Nucleus accumbens (tissue), 56 donors: ENCODE results near the gene RNF212.

Experiments
- DNase-seq, 56 donors: peaks; one replicate each; lab custom pipeline; 2025; lab: John Stamatoyannopoulos, UW

Gene RNF212

DNA sequence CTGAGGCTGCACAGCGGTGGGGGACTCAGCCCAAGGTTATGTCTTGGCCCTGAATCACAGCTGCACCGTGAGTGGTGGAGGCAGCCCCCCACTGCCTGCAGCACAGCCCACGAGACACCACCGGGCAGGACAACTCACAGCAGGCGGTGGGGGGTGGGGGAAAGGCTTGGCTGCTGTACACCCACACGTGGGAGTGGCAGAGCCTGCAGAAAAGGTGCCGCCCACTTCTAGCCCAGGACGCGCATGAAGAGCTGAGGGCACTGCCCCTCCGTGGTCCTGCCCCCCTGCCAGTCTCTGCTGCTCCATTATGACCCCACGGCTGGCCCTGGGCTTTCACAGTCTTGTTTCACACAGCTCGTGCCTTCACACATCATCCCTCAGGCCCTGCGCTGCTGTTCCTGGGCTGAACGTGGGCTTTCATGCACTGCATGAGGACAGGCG is 61.1 kb downstream of the RNF212 start:
- no peak for DNase-seq

DNA sequence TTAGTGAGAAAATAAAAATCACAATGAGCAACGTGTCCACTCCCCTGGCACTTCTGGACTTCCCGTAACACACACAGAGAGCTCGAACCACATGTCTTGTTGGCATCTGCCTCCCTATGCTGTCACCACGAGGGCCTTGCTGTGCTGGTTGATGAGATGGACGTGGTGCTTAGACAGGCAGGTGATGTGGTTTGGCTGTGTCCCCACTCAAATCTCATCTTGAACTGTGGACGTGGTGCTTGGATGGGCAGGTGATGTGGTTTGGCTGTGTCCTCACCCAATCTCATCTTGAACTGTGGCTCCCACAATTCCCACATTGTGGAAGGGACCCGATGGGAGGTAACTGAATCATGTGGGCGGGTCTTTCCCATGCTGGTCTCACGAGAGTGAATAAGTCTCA is 61.9 kb downstream of the RNF212 start:
- DNase-seq, result no peak

DNA sequence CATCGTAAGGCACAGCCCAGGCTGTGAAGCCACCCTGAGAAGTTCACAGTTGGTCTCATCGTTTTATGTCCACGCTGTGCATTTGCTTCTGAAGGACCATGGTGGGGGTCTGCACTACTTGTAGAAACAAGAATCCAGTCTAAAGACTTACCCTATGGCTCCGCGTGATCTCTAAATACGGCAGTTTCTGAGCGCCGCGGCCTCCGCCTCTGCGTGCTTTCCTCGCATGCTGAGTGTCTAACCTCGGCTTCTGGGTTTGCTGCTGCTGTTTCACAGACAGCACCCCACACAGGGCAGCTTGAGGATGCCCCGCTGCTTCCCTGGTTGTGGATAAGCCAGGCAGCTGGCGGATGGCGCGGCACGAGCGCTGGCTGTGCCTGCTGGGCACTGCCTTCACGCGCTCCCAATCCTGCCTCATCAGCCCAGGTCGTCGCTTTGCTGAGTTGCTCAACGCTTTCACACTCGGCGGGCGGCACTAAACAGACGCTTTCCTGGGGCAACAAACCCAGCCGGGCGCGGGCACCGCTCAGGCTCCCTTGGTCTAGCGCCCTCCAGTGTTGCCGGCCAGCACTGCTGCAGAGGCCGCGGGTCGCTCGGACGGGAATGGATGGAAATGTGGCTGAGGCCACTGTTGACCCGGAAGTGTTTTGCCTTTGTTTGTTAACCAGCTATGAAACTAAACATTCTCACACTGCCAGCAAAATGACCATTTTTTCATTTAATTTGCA is 62.7 kb downstream of the RNF212 start:
- DNase-seq, result peak in 30 of 56 donors; percentile 20 to 86 (median 47)

DNA sequence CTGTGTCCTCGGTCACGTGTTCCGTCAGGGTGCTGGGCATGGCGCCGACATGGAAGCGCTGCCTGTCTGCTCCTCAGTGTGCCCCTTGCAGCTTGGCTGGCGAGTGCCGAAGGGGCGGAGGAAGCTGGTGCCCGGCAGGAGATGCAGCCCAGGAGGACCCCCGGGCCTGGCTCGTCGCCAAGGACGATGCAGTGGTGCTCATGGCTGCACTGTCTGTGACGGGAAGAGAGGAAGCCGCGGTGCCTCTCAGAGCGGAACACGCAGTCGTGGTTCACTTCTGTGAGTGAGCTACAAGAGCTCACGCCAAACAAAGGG is 63.8 kb downstream of the RNF212 start:
- DNase-seq, result no peak

DNA sequence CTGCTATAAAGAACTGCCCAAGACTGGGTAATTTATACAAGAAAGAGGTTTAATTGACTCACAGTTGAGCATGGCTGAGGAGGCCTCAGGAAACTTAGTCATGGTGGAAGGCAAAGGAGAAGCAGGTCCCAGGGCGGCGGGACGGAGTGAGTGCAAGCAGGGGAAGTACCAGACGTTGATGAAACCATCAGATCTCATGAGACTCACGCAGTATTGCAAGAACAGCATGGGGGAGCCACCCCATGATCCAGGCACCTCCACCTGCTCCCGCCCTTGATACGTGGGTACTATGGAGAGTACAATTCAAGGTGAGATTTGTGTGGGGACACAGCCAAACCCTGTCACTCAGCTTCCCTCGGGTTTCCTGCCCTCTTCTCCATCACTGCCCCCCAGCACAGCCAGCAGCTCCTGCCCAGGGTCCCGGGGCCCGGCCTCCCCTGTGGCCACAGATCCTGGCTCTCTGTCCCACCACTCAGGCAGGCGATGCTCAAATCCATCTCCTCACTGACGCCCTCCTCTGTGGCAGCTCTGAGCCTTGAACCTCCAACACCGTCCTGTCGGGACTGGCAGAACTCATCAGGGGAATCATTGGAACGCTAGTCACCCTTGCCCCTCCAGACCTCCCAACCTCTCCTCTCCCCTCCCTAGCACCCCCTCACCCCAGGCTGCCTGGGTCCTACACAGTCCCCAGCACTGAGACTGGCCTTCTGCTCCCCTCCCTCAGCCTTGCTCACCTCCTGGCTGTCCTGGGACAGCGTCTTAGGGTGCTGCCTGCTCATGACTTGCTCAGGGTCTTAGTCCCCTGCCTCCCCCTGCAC is 64.4 kb downstream of the RNF212 start:
- no peak for DNase-seq

DNA sequence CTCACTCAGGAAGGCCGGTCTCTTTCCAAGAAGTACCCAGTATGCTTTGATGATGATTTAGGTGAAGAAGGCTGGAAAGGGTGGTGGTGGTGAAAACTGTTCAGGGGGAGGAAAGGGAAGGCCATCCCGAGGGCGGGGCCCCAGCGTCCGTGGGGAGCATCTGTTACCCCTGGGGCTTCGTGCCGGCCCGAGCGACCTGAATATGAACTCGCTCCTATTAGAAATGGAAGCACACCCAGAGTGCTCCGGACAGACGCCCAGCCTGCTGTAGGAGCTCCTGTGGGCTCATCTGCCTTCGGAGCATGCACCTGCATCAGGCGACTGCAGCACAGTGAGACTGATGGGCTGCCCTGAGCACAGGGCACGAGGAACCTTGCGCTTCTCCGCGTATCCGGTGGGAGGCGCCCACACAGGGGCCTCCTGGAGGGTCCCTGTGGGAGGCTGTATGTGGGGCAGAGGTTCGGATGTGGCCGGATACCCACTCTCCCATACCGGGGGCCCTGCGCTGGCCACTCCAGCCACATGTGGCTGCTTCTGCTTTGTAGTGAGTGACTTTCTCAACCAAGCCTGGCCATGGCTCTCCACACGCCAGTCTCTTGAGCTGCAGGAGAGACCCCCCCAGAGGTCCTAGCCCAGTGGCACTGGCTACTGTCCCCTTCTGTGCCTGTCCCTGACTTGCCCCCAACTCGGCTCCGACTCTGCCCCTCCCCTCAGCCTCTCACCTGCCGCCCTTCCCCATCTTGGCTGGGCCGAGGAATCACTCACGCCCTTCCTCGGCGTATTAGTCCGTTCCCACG is 65.2 kb downstream of the RNF212 start:
- no peak for DNase-seq

DNA sequence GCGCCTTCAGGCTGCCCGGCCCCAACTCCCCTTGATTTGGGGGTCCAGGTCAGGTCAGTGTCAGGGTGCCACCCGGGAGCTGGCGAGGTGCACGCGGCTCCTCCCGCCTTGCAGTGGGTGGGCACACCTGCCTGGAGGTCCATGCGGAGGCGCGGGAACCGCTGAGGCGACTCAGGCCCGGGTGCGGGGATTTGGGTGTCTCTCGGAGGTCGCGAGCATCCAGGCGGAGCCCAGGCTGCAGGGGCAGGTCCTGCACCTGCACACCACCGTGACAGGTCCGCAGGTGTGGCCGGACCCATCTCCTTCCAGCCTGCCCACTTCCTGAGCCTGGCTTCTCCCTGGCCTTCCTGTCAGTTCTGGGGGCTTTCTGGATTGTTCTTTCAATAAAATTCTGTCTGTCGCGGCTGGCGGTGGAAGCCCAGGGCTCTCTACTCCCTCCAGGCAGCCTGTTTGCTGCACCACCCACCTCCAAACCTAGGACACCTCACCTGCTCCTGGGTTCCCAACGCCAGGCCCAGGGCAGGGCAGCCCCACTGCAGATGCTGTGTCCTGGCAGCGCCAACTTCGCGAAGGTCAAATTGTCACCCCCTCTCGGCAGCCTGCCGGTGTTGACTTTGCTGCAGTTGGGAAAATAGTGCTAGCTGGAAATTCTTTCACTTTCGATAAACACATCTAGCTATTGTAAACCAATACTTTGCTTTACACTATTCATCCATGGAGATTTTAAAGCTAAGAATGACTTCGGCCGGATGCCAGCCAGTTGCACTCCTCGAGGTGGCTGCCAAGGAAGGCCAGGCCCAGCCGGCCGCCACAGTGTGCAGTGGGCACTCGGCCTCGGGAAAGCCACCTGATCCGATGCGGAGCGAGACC is 66.0 kb downstream of the RNF212 start:
- no peak for DNase-seq

DNA sequence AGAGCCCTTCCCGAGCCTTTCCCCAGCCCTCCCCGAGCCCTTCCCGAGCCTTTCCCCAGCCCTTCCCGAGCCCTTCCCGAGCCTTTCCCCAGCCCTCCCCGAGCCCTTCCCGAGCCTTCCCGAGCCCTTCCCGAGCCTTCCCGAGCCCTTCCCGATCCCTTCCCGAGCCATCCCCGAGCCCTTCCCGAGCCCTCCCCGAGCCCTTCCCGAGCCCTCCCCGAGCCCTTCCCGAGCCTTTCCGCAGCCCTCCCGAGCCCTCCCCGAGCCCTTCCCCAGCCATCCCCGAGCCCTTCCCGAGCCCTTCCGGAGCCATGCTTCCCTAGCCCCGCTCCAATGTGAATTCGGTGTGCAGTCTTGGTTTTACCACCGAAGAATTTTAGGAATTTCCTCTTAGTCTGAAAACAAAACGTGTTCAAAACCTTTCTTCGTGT is 66.8 kb downstream of the RNF212 start:
- peak in 43 of 56 donors; percentile 16 to 83 (median 63) for DNase-seq

DNA sequence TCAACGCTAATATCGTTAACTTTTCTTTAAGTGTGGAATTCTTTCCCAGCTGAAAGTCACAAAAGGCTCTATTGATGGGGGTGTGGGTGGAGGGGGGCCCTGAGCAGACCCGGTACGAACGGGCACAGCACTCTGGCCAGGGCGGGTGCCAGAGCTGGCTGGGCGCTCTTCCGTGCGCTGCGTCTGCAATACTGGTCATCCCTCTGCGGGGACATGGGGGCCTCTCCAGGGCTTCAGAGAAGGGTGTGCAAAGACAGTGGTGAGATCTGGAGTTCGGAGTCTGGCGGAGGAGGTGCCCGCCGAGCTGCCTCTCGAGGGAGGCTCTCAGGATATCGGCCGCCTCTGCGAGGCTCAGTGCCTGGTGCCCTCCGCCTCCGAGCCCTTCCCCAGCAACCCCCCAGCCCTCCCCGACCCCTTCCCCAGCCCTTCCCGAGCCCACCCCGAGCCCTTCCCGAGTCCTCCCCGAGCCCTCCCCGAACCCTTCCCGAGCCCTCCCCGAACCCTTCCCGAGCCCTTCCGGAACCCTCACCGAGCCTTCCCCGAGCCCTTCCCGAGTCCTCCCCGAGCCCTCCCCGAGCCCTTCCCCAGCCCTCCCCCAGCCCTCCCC is 67.7 kb downstream of the RNF212 start:
- DNase-seq, result peak in 9 of 56 donors; percentile 36 to 68 (median 57)

DNA sequence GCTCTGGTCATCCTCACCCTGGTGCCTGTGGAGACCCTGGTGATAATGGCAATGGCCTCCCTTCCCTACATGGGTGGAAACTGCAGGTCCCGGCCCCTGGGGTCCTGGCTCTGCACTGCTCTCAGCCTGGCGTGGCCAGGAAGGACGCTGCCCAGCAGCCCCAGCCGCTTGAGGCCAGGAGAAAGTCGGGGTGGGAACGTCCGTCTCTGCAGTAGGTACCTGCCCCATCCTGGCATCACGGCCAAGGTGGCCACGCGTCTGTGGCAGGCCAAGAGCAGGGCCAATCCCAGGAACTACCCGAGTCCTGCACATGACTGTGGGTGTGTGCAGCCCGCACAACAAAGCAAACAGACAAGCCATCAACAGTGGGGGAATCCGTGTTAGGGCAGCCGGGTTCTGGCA is 68.2 kb downstream of the RNF212 start:
- no peak for DNase-seq

DNA sequence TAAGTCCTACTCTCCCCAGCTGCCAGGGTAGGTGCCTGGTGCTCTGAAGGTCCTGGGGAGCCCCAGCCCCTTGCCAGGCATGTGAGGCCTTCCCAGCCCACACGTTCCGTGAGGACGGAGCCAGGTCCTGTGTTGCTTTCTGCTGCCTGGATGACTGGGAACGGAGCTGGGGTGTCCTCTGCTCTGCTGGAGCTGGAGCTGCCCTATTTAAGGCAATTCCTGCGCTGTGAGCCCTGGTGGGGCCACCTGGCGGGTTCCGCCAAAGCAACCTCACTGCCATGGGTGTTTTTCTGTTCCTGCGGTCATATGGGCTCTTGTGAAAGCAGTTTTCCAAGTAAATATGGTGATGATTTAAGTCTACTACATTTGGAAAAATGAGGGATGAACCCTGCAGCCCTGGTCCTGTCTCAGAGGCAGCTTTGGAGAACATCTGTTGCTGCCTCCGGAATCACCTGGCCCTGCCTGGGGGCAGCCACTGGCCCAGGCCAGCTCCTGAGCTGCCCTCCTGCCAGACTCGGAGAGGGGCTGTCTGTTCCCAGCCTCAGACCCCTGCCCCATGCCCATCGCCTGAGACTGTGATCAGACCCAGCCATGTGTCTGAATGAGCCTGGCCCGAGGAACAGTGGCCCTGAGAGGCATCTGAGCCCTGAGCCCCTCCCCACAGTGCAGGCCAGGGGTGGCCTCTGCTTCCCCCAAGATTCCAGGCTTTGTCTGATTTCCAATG is 68.7 kb downstream of the RNF212 start:
- DNase-seq, result no peak

DNA sequence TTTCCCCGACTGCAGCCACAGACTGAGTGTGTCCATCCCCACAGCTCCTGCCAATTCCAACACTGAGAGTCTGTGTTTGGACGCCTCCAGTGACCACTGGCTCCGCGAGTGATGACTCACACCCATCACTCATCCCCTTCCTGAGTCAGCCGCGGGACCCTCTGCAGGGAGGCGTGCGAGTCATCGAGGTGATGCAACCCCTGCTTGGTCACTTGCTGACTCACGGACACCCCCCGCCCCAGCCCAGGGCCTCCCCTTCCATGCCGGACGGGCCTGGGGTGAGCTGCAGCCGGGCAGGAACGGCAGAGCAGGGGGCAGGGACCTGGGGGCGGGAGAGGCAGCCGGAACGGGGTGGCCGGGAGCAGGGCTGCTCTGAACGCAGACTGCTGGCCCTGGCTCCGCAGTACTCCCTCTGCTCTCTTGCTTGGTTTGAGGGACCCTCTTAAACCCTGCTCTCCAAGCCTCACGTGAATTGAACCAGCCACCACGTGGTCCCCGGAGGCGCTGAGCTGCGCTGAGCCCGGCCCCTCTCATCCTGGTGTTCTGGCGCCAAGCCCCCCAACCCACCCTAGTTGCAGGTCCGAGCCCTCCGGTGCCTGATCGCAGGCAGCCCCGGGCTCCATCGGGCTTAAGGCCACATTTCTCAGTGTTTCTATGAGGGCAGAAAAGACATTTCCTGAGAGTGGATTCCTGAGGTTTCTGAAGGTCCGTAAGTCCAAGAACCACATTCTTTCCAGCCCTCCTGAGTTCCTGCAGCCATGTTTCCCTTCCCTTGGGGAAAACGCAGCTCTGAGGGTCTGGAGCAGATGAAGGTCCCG is 69.5 kb downstream of the RNF212 start:
- DNase-seq, result peak in 42 of 56 donors; percentile 13 to 97 (median 52)

DNA sequence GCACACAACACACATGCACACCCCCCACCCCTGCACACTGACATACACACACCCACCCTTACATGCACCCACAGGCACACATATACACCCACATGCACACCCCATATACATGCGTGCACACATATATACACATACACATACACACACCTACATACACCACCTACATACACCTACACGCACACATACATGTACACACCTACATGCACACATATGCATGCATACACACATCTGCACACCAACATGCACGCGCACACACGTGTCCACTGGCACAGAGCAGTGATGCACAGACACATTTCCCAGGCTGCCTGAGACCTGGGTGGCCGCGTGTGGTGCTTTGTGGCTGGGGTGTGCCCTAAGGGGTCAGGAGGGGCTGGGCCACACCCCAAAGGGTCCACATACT is 70.2 kb downstream of the RNF212 start:
- DNase-seq, result no peak

DNA sequence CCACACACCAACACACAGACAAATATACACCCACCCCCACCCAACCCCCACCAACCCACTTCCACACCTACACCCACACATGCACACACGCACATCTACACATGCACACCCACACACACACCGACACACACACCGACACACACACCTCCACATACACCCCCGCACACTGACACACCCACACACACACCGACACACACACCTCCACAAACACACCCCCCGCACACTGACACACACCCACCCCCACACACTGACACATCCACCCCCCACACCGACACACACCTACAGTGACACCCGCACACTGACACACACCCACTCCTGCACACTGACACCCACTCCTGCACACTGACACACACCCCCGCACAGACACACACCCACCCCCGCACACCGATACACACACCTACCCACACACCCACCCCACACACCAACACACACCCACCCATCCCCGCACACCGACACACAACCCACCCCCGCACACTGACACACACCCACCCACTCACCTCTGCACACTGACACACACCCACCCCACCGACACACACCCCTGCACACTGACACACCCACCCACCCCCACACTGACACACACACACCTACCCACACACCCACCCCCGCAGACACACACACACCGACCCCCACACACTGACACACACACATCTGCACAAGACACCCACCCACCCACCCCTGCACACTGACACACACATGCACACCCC is 70.9 kb downstream of the RNF212 start:
- peak in 1 of 56 donors; percentile 46 for DNase-seq

DNA sequence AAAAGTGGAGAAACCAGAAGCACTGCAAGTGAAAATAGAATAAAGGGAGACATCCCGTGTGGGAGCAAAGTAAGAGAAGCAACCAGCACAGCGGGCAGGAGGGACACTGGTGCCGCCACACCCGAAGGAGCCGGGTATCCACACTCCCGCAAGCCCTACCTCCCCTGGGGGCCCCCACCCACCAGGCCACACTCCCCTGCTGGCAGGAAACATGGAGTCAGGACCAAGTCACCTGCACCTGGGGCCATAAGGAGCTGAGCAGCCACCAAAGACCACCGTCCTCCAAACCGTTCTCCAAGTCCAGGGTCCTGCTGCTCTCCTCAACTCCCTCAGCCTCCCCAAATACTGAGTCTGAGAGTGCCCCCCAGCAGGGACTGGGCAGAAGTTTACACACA is 71.4 kb downstream of the RNF212 start:
- no peak for DNase-seq

DNA sequence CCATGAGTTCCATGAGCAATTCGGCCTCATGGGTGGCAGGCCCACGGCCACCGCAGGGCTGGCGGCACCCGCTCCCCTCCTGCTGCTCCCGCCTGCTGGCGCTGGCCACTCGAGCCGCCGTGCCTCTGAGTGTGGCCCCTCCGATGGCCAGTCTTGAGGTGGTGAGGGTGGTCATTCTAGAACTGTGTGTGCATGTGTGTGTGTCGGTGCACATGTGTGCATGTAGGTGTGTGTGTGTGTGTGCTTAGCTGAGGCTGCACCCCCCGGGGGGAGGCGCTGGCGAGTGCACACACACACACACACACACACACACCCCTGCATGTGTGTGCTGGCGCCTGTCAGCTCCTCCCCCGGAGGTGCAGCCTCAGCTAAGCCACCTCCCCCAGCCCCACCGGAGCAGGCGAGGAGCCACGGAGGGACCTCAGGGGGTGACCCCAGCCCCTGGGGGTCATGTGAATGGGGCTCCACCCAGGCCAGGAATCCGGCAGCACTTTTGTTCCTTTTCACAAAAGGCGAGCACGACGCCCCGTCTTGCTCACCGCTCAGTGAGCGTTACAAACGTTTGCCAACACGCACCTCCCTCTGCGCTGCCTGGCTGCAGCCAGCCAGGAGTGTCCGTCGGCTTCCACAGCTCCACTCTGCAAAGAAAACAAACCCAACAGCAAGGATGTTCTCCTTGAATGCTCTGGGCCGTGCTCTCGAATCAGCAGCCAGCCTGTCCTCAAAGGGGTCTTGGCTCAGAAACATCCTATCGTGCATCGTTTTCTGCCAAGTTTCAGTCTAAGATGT is 72.0 kb downstream of the RNF212 start:
- peak in 1 of 56 donors; percentile 48 for DNase-seq
